ENCODE data around the gene TMCC3. TPM values are rescaled to one million over a fixed set of nuclear protein-coding genes. Genes with fewer than 3 reads are reported as not detected.
A peak's percentile ranks its signal among the peaks of the same experiment; 100 is the strongest.

TMCC3 gene
- total RNA-seq, 4 donors from 2014 or later = 12.4 to 47.3 (median 32.7) TPM

- no peaks in the 10 kb centered on the region for H3K9me3 ChIP-seq
- intact Hi-C loops (cut with DNase I; ENCODE audit: low total_unique reads) = no loop called here
- H3K4me1 ChIP-seq = no peaks in the 10 kb centered on the region
- H3K36me3 ChIP-seq = no peaks in the 10 kb centered on the region
- no peak for DNase-seq
- H3K4me3 ChIP-seq = no peak overlapping the region
- no peak overlapping the region for H3K27ac ChIP-seq
- TF ChIP-seq POLR2A (IDR thresholded peaks at IDR 0.05) (no peak), CTCF (IDR thresholded peaks at IDR 0.05) (no peak)
- no peaks in the 10 kb centered on the region for H3K27me3 ChIP-seq
These were observed 6.2 kb upstream of the TMCC3 start for GRCh38 chr12:94656556-94656955.

- peak; percentile 27 to 51 for DNase-seq
- Histone ChIP-seq H3K27ac (peak overlapping the region; percentile 77 to 81), H3K4me3 (peak overlapping the region; percentile 36 to 92), H3K36me3 (no peaks in the 10 kb centered on the region), H3K9me3 (no peaks in the 10 kb centered on the region), H3K4me1 (no peaks in the 10 kb centered on the region), H3K27me3 (no peaks in the 10 kb centered on the region)
- peak in 3 of 4 experiments; percentile 9 to 50 (median 25) for TF ChIP-seq CTCF (IDR thresholded peaks at IDR 0.05)
- TF ChIP-seq POLR2A (IDR thresholded peaks at IDR 0.05) = no peak
- intact Hi-C loops (cut with DNase I; ENCODE audit: low total_unique reads) = loop anchor here (5.0 kb wide), 1 partner anchor 58 kb away; no protein-coding TSS in a partner anchor
These were observed 811 bp downstream of the TMCC3 start for GRCh38 chr12:94649349-94650142.

- H3K9me3 ChIP-seq = no peaks in the 10 kb centered on the region
- H3K4me3 ChIP-seq = peak overlapping the region; percentile 36 to 92
- H3K27me3 ChIP-seq = no peaks in the 10 kb centered on the region
- peak overlapping the region in 1 of 2 donors; percentile 81 for H3K27ac ChIP-seq
- H3K36me3 ChIP-seq = no peaks in the 10 kb centered on the region
- DNase-seq = no peak
- intact Hi-C loops (cut with DNase I; ENCODE audit: low total_unique reads) = no loop called here
- H3K4me1 ChIP-seq = no peaks in the 10 kb centered on the region
- TF ChIP-seq CTCF (IDR thresholded peaks at IDR 0.05) (no peak), POLR2A (IDR thresholded peaks at IDR 0.05) (no peak)
These were observed 1.8 kb downstream of the TMCC3 start for GRCh38 chr12:94648578-94648977.

GRCh38 chr12:94644141-94644979 is 6.0 kb downstream of the TMCC3 start:
- no peaks in the 10 kb centered on the region for H3K27me3 ChIP-seq
- no peak for DNase-seq
- no peaks in the 10 kb centered on the region for H3K9me3 ChIP-seq
- no peak for TF ChIP-seq POLR2A (IDR thresholded peaks at IDR 0.05)
- no peak for TF ChIP-seq CTCF (IDR thresholded peaks at IDR 0.05)
- peak overlapping the region in 1 of 2 donors; percentile 56 for H3K27ac ChIP-seq
- intact Hi-C loops (cut with DNase I; ENCODE audit: low total_unique reads) = no loop called here
- no peak overlapping the region for H3K4me3 ChIP-seq
- no peaks in the 10 kb centered on the region for H3K36me3 ChIP-seq
- H3K4me1 ChIP-seq = no peaks in the 10 kb centered on the region

GRCh38 chr12:94643606-94644005 is 6.8 kb downstream of the TMCC3 start:
- TF ChIP-seq CTCF (IDR thresholded peaks at IDR 0.05) (no peak), POLR2A (IDR thresholded peaks at IDR 0.05) (no peak)
- Histone ChIP-seq H3K27ac (no peak overlapping the region), H3K36me3 (no peaks in the 10 kb centered on the region), H3K4me1 (no peaks in the 10 kb centered on the region), H3K4me3 (no peak overlapping the region), H3K27me3 (no peaks in the 10 kb centered on the region), H3K9me3 (no peaks in the 10 kb centered on the region)
- DNase-seq = no peak
- intact Hi-C loops (cut with DNase I; ENCODE audit: low total_unique reads) = no loop called here

Measured in uterus (tissue), 4 donors.